HG03108 (cell line): ENCODE results near the gene SLAMF7.
A peak's percentile ranks its signal among the peaks of the same experiment; 100 is the strongest.
"Not testable (repeated sequence)": the region's sequence is repeated elsewhere in the genome, so short reads cannot be mapped to it uniquely, and the experiment has no call there.

Experiments used
- ATAC-seq: cut with Tn5 transposase; IDR thresholded peaks from one replicate; pipeline ENCODE4 v1.9.1; 2021; ENCODE audit warnings: moderate library complexity; ENCODE audit not compliant: unreplicated experiment

The SLAMF7 gene

GRCh38 chr1:160720356-160721085 lies 18.5 kb upstream of the SLAMF7 start:
- ATAC-seq, result no peak

GRCh38 chr1:160721473-160721872 lies 17.6 kb upstream of the SLAMF7 start:
- no peak for ATAC-seq

GRCh38 chr1:160722726-160723125 lies 16.3 kb upstream of the SLAMF7 start:
- no peak for ATAC-seq

GRCh38 chr1:160723332-160723731 lies 15.7 kb upstream of the SLAMF7 start:
- no peak for ATAC-seq

- ATAC-seq, result no peak
These were observed 14.4 kb upstream of the SLAMF7 start for GRCh38 chr1:160724465-160725242.

- no peak for ATAC-seq
These were observed 12.9 kb upstream of the SLAMF7 start for GRCh38 chr1:160726114-160726497.

GRCh38 chr1:160726498-160727315 lies 12.3 kb upstream of the SLAMF7 start:
- ATAC-seq, result peak; percentile 64

GRCh38 chr1:160727316-160727640 lies 11.8 kb upstream of the SLAMF7 start:
- ATAC-seq, result no peak

GRCh38 chr1:160731564-160731963 lies 7.5 kb upstream of the SLAMF7 start:
- not testable (repeated sequence) for ATAC-seq

GRCh38 chr1:160731990-160732389 lies 7.1 kb upstream of the SLAMF7 start:
- ATAC-seq, result no peak

- no peak for ATAC-seq
These were observed 5.1 kb upstream of the SLAMF7 start for GRCh38 chr1:160733898-160734297.

- ATAC-seq, result no peak
These were observed 4.7 kb upstream of the SLAMF7 start for GRCh38 chr1:160734301-160734700.

- ATAC-seq, result no peak
These were observed 776 bp upstream of the SLAMF7 start for GRCh38 chr1:160738271-160738670.

- no peak for ATAC-seq
These were observed 1.2 kb downstream of the SLAMF7 start for GRCh38 chr1:160740133-160740688.

- ATAC-seq, result no peak
These were observed 2.0 kb downstream of the SLAMF7 start for GRCh38 chr1:160741092-160741501.

GRCh38 chr1:160741612-160742348 lies 2.7 kb downstream of the SLAMF7 start:
- no peak for ATAC-seq

- ATAC-seq, result no peak
These were observed 3.5 kb downstream of the SLAMF7 start for GRCh38 chr1:160742428-160743127.

GRCh38 chr1:160743266-160743665 lies 4.2 kb downstream of the SLAMF7 start:
- ATAC-seq, result no peak

GRCh38 chr1:160744199-160744851 lies 5.3 kb downstream of the SLAMF7 start:
- ATAC-seq, result no peak
